ENCODE results near the gene SUMO4. TPM values are rescaled to one million over a fixed set of nuclear protein-coding genes. Genes with fewer than 3 reads are reported as not detected.

SUMO4 gene
- total RNA-seq, 1 experiment from 2014 or later, result 1.8 TPM

DNA sequence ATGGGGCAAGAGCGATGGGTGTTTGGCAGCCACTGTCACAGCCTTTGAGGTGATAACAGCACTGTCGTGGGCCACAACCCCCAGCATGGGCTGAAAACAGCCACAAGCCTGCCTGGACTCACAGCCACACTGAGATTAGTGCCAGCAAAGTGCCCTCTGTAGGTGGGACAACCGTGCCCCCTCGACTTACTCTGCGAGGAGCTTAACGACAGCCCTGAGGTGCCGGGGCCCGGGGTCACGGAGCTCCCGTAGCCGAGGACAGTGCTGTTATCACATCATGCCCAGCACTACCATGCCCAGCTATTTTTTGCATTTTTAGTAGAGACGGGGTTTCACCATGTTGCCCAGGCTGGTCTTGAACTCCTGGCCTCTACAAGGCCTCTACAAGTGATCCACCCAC lies 36.6 kb downstream of the SUMO4 start:
- no peaks in the 10 kb centered on the region for H3K9me3 ChIP-seq (ENCODE audit: insufficient read depth, low read depth)
- DNase-seq, result no peak
- H2AFZ ChIP-seq, result no peak overlapping the region
- H3K4me3 ChIP-seq, result no peak overlapping the region
- H3K79me2 ChIP-seq (ENCODE audit: low read depth), result no peaks in the 10 kb centered on the region
- H3F3A ChIP-seq (ENCODE audit: insufficient read depth, low read depth), result no peaks in the 10 kb centered on the region
- no peak overlapping the region for H3K27ac ChIP-seq
- BruUV-seq (replicated peaks), result no TSS peak
- ChIA-PET CTCF (no interaction called here), POLR2A (ENCODE audit: unreplicated experiment) (no interaction called here)
- H4K20me1 ChIP-seq (ENCODE audit: insufficient read depth), result no peaks in the 10 kb centered on the region
- no peaks in the 10 kb centered on the region for H3K27me3 ChIP-seq (ENCODE audit: insufficient read depth, low read depth)
- no peaks in the 10 kb centered on the region; the same call in 1 of the 2 replicates for H3K9me2 ChIP-seq (ENCODE audit: insufficient read depth)
- H3K36me3 ChIP-seq (ENCODE audit: low read depth), result no peaks in the 10 kb centered on the region
- intact Hi-C loops (cut with micrococcal nuclease; ENCODE audit: unreplicated experiment), result loop anchor here (10.0 kb wide), 1 partner anchor 202 kb away; no protein-coding TSS in a partner anchor
- no peaks in the 10 kb centered on the region; the same call in 1 of the 2 replicates for H3K4me1 ChIP-seq (replicated peaks; ENCODE audit: insufficient read depth)
- no peak for TF ChIP-seq EZH2 (IDR thresholded peaks at IDR 0.05; ENCODE audit: low read depth)
- TF ChIP-seq, protein P1, sequence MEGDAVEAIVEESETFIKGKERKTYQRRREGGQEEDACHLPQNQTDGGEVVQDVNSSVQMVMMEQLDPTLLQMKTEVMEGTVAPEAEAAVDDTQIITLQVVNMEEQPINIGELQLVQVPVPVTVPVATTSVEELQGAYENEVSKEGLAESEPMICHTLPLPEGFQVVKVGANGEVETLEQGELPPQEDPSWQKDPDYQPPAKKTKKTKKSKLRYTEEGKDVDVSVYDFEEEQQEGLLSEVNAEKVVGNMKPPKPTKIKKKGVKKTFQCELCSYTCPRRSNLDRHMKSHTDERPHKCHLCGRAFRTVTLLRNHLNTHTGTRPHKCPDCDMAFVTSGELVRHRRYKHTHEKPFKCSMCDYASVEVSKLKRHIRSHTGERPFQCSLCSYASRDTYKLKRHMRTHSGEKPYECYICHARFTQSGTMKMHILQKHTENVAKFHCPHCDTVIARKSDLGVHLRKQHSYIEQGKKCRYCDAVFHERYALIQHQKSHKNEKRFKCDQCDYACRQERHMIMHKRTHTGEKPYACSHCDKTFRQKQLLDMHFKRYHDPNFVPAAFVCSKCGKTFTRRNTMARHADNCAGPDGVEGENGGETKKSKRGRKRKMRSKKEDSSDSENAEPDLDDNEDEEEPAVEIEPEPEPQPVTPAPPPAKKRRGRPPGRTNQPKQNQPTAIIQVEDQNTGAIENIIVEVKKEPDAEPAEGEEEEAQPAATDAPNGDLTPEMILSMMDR (conservative IDR thresholded peaks at IDR 0.05), result no peak
- H3K4me2 ChIP-seq, result no peak overlapping the region

DNA sequence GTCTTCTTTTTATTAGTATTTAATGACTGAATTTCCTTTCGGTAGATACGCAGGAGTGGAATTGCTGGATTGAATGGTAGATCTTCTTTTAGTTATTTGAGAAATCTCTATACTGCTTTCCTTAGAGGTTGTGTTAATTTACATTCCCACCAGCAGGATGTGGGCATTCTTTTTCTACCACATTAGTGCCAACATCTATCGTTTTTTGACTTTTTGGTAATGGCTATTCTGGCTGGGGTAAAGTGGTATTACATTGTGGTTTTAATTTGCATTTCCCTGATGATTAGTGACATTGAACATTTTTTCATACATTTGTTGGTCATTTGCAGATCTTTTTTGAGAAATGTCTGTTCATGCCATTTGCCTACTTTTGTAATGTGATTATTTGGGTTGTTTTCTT lies 37.1 kb downstream of the SUMO4 start:
- Histone ChIP-seq H3F3A (ENCODE audit: insufficient read depth, low read depth) (no peaks in the 10 kb centered on the region), H4K20me1 (ENCODE audit: insufficient read depth) (no peaks in the 10 kb centered on the region), H3K36me3 (ENCODE audit: low read depth) (no peaks in the 10 kb centered on the region), H3K9me3 (ENCODE audit: insufficient read depth, low read depth) (no peaks in the 10 kb centered on the region), H3K27ac (no peak overlapping the region), H3K27me3 (ENCODE audit: insufficient read depth, low read depth) (no peaks in the 10 kb centered on the region), H3K4me2 (no peak overlapping the region), H3K79me2 (ENCODE audit: low read depth) (no peaks in the 10 kb centered on the region), H3K4me3 (no peak overlapping the region), H3K4me1 (replicated peaks; ENCODE audit: insufficient read depth) (no peaks in the 10 kb centered on the region), H3K9me2 (ENCODE audit: insufficient read depth) (no peaks in the 10 kb centered on the region; the same call in 1 of the 2 replicates), H2AFZ (no peak overlapping the region)
- intact Hi-C loops (cut with micrococcal nuclease; ENCODE audit: unreplicated experiment), result loop anchor here (10.0 kb wide), 1 partner anchor 202 kb away; no protein-coding TSS in a partner anchor
- no peak for DNase-seq
- ChIA-PET POLR2A (ENCODE audit: unreplicated experiment) (no interaction called here), CTCF (no interaction called here)
- TF ChIP-seq, protein P1 (conservative IDR thresholded peaks at IDR 0.05), result no peak
- no peak for TF ChIP-seq EZH2 (IDR thresholded peaks at IDR 0.05; ENCODE audit: low read depth)
- no TSS peak for BruUV-seq (replicated peaks)

DNA sequence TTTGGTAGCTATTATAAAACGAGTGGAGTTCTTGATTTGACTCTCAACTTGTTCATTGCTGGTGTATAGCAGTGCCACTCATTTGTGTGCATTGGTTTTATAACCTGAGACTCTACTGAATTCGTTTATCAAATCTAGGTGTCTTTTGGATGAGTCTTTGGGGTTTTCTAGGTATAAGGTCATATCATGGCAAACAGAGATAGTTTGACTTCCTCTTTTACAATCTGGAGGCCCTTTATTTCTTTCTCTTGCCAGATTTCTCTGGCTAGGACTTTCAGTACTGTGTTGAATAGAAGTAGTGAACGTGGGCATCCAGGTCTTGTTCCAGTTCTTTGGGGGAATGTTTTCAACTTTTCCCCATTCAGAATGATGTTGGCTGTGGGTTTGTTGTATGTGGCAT lies 38.8 kb downstream of the SUMO4 start:
- no peaks in the 10 kb centered on the region for H3K9me3 ChIP-seq (ENCODE audit: insufficient read depth, low read depth)
- H3F3A ChIP-seq (ENCODE audit: insufficient read depth, low read depth), result no peaks in the 10 kb centered on the region
- H3K4me3 ChIP-seq, result no peak overlapping the region
- H3K4me1 ChIP-seq (replicated peaks; ENCODE audit: insufficient read depth), result no peaks in the 10 kb centered on the region
- no peak overlapping the region for H3K4me2 ChIP-seq
- ChIA-PET POLR2A (ENCODE audit: unreplicated experiment) (no interaction called here), CTCF (interaction anchor here (0.8 kb wide), 1 partner anchor 35 kb away, joined by 3 read pairs; no protein-coding TSS in a partner anchor)
- no peak for DNase-seq
- no peak overlapping the region for H3K27ac ChIP-seq
- H3K27me3 ChIP-seq (ENCODE audit: insufficient read depth, low read depth), result no peaks in the 10 kb centered on the region
- BruUV-seq (replicated peaks), result no TSS peak
- no peaks in the 10 kb centered on the region for H3K36me3 ChIP-seq (ENCODE audit: low read depth)
- H4K20me1 ChIP-seq (ENCODE audit: insufficient read depth), result no peaks in the 10 kb centered on the region
- H3K9me2 ChIP-seq (ENCODE audit: insufficient read depth), result no peaks in the 10 kb centered on the region; the same call in 1 of the 2 replicates
- H3K79me2 ChIP-seq (ENCODE audit: low read depth), result no peaks in the 10 kb centered on the region
- TF ChIP-seq, protein P1 (conservative IDR thresholded peaks at IDR 0.05), result no peak
- TF ChIP-seq EZH2 (IDR thresholded peaks at IDR 0.05; ENCODE audit: low read depth), result no peak
- no peak overlapping the region for H2AFZ ChIP-seq
- intact Hi-C loops (cut with micrococcal nuclease; ENCODE audit: unreplicated experiment), result loop anchor here (10.0 kb wide), 1 partner anchor 204 kb away; no protein-coding TSS in a partner anchor

Measured in PC-9 (cell line).